Activated gamma-delta T cell treated with Interleukin-2 at 50 U/mL for 16 hours (primary cell): ENCODE measurements around the gene PTPRD.
"Not testable (repeated sequence)": the region's sequence is repeated elsewhere in the genome, so short reads cannot be mapped to it uniquely, and the experiment has no call there.

Experiments
- DNase-seq: peaks from one replicate; pipeline ENCODE4 v3.0.0-alpha.2; 2020

PTPRD gene

GRCh38 chr9:9097254-9097653, 1515.5 kb downstream of the PTPRD start:
- not testable (repeated sequence) for DNase-seq

GRCh38 chr9:9091387-9091786, 1521.4 kb downstream of the PTPRD start:
- no peak for DNase-seq

- DNase-seq, result no peak
Observed at GRCh38 chr9:9079473-9079872, 1533.3 kb downstream of the PTPRD start.

GRCh38 chr9:9078301-9078700, 1534.5 kb downstream of the PTPRD start:
- no peak for DNase-seq

GRCh38 chr9:9061627-9062026, 1551.2 kb downstream of the PTPRD start:
- DNase-seq, result no peak

- DNase-seq, result no peak
Observed at GRCh38 chr9:9054354-9054992, 1558.3 kb downstream of the PTPRD start.

- no peak for DNase-seq
Observed at GRCh38 chr9:9045572-9045971, 1567.2 kb downstream of the PTPRD start.

- DNase-seq, result no peak
Observed at GRCh38 chr9:9045072-9045471, 1567.7 kb downstream of the PTPRD start.

GRCh38 chr9:9043788-9044187, 1569.0 kb downstream of the PTPRD start:
- not testable (repeated sequence) for DNase-seq

GRCh38 chr9:9041756-9042155, 1571.0 kb downstream of the PTPRD start:
- no peak for DNase-seq

- no peak for DNase-seq
Observed at GRCh38 chr9:9033022-9033421, 1579.8 kb downstream of the PTPRD start.

- DNase-seq, result no peak
Observed at GRCh38 chr9:9016597-9016996, 1596.2 kb downstream of the PTPRD start.

GRCh38 chr9:9004810-9005209, 1608.0 kb downstream of the PTPRD start:
- no peak for DNase-seq

GRCh38 chr9:9002826-9003583, 1609.8 kb downstream of the PTPRD start:
- DNase-seq, result no peak

- DNase-seq, result no peak
Observed at GRCh38 chr9:8980496-8981013, 1632.2 kb downstream of the PTPRD start.

- DNase-seq, result no peak
Observed at GRCh38 chr9:8978334-8978733, 1634.5 kb downstream of the PTPRD start.

GRCh38 chr9:8968350-8968749, 1644.5 kb downstream of the PTPRD start:
- DNase-seq, result not testable (repeated sequence)

GRCh38 chr9:8963885-8964284, 1648.9 kb downstream of the PTPRD start:
- DNase-seq, result no peak

- no peak for DNase-seq
Observed at GRCh38 chr9:8962084-8962483, 1650.7 kb downstream of the PTPRD start.

GRCh38 chr9:8961186-8961851, 1651.5 kb downstream of the PTPRD start:
- DNase-seq, result no peak

GRCh38 chr9:8960254-8960653, 1652.5 kb downstream of the PTPRD start:
- DNase-seq, result no peak

GRCh38 chr9:8958358-8958757, 1654.4 kb downstream of the PTPRD start:
- no peak for DNase-seq

- DNase-seq, result no peak
Observed at GRCh38 chr9:8955315-8955714, 1657.5 kb downstream of the PTPRD start.

- no peak for DNase-seq
Observed at GRCh38 chr9:8946461-8946860, 1666.3 kb downstream of the PTPRD start.
